Measurements from ENCODE around the gene BTBD2.
A peak's percentile ranks its signal among the peaks of the same experiment; 100 is the strongest.
"Not testable (repeated sequence)": the region's sequence is repeated elsewhere in the genome, so short reads cannot be mapped to it uniquely, and the experiment has no call there.

Gene BTBD2

GRCh38 chr19:2039089-2039958, 23.8 kb upstream of the BTBD2 start:
- peak; percentile 37 for DNase-seq

- no peak for DNase-seq
These were observed 23.0 kb upstream of the BTBD2 start for GRCh38 chr19:2038284-2039088.

- peak; percentile 31 for DNase-seq
These were observed 22.2 kb upstream of the BTBD2 start for GRCh38 chr19:2037651-2038255.

- DNase-seq: no peak
These were observed 20.9 kb upstream of the BTBD2 start for GRCh38 chr19:2036424-2036823.

GRCh38 chr19:2035590-2035991, 20.1 kb upstream of the BTBD2 start:
- DNase-seq: no peak

GRCh38 chr19:2034729-2035589, 19.4 kb upstream of the BTBD2 start:
- DNase-seq: peak; percentile 55

GRCh38 chr19:2034253-2034652, 18.7 kb upstream of the BTBD2 start:
- not testable (repeated sequence) for DNase-seq

- no peak for DNase-seq
These were observed 18.3 kb upstream of the BTBD2 start for GRCh38 chr19:2033825-2034159.

GRCh38 chr19:2033115-2033824, 17.8 kb upstream of the BTBD2 start:
- no peak for DNase-seq

- DNase-seq: peak; percentile 96
These were observed 16.9 kb upstream of the BTBD2 start for GRCh38 chr19:2032296-2032941.

- DNase-seq: no peak
These were observed 11.8 kb upstream of the BTBD2 start for GRCh38 chr19:2027361-2027760.

- DNase-seq: no peak
These were observed 11.3 kb upstream of the BTBD2 start for GRCh38 chr19:2026770-2027169.

GRCh38 chr19:2022289-2022688, 6.8 kb upstream of the BTBD2 start:
- no peak for DNase-seq

- no peak for DNase-seq
These were observed 6.1 kb upstream of the BTBD2 start for GRCh38 chr19:2021453-2022140.

- no peak for DNase-seq
These were observed 3.2 kb upstream of the BTBD2 start for GRCh38 chr19:2018752-2019151.

- peak; percentile 85 for DNase-seq
These were observed 710 bp upstream of the BTBD2 start for GRCh38 chr19:2016041-2016807.

GRCh38 chr19:2014731-2015607, 545 bp downstream of the BTBD2 start:
- no peak for DNase-seq

- DNase-seq: no peak
These were observed 1.4 kb downstream of the BTBD2 start for GRCh38 chr19:2014131-2014571.

- no peak for DNase-seq
These were observed 1.9 kb downstream of the BTBD2 start for GRCh38 chr19:2013683-2013961.

All from femur (tissue), 1 donor.